ENCODE measurements around the gene TMEM37.
A peak's percentile ranks its signal among the peaks of the same experiment; 100 is the strongest.

The TMEM37 gene

GRCh38 chr2:119417908-119418307 lies 13.7 kb upstream of the TMEM37 start:
- DNase-seq (ENCODE audit: low spot score): no peak

- DNase-seq (ENCODE audit: low spot score): no peak
These were observed 12.6 kb upstream of the TMEM37 start for GRCh38 chr2:119419065-119419464.

GRCh38 chr2:119419803-119420508 lies 11.7 kb upstream of the TMEM37 start:
- no peak for DNase-seq (ENCODE audit: low spot score)

GRCh38 chr2:119421304-119421703 lies 10.3 kb upstream of the TMEM37 start:
- DNase-seq (ENCODE audit: low spot score): no peak

GRCh38 chr2:119421741-119422140 lies 9.9 kb upstream of the TMEM37 start:
- DNase-seq (ENCODE audit: low spot score): peak; percentile 33

GRCh38 chr2:119422360-119423107 lies 9.1 kb upstream of the TMEM37 start:
- no peak for DNase-seq (ENCODE audit: low spot score)

- DNase-seq (ENCODE audit: low spot score): no peak
These were observed 8.6 kb upstream of the TMEM37 start for GRCh38 chr2:119423108-119423444.

GRCh38 chr2:119423811-119424210 lies 7.8 kb upstream of the TMEM37 start:
- no peak for DNase-seq (ENCODE audit: low spot score)

- DNase-seq (ENCODE audit: low spot score): no peak
These were observed 7.2 kb upstream of the TMEM37 start for GRCh38 chr2:119424284-119425118.

- DNase-seq (ENCODE audit: low spot score): no peak
These were observed 6.6 kb upstream of the TMEM37 start for GRCh38 chr2:119425119-119425405.

- DNase-seq (ENCODE audit: low spot score): no peak
These were observed 5.8 kb upstream of the TMEM37 start for GRCh38 chr2:119425620-119426395.

- no peak for DNase-seq (ENCODE audit: low spot score)
These were observed 5.3 kb upstream of the TMEM37 start for GRCh38 chr2:119426396-119426675.

- DNase-seq (ENCODE audit: low spot score): no peak
These were observed 4.8 kb upstream of the TMEM37 start for GRCh38 chr2:119426801-119427395.

GRCh38 chr2:119427756-119428155 lies 3.9 kb upstream of the TMEM37 start:
- no peak for DNase-seq (ENCODE audit: low spot score)

- DNase-seq (ENCODE audit: low spot score): no peak
These were observed 3.0 kb upstream of the TMEM37 start for GRCh38 chr2:119428488-119429224.

- DNase-seq (ENCODE audit: low spot score): peak; percentile 63
These were observed 2.3 kb upstream of the TMEM37 start for GRCh38 chr2:119429225-119429981.

- DNase-seq (ENCODE audit: low spot score): no peak
These were observed 1.6 kb upstream of the TMEM37 start for GRCh38 chr2:119430023-119430498.

GRCh38 chr2:119431976-119432850 lies 559 bp downstream of the TMEM37 start:
- peak; percentile 22 for DNase-seq (ENCODE audit: low spot score)

GRCh38 chr2:119432851-119433522 lies 1.3 kb downstream of the TMEM37 start:
- DNase-seq (ENCODE audit: low spot score): no peak

All from kidney tubule cell (primary cell).